WTC11 (cell line): ENCODE data around the gene CD226. TPM values are rescaled to one million over a fixed set of nuclear protein-coding genes. Genes with fewer than 3 reads are reported as not detected.
"Not testable (repeated sequence)": the region's sequence is repeated elsewhere in the genome, so short reads cannot be mapped to it uniquely, and the experiment has no call there.

ENCODE experiments used
- ATAC-seq: fragments of 200-7000 bp; cut with Tn5 transposase; 2 replicates; pipeline ENCODE4 v1.10.0; 2021; ENCODE audit warnings: mild to moderate bottlenecking, moderate library complexity
- CTCF ChIA-PET: fragments of 300-600 bp; sonication (Branson Sonifier 250); formaldehyde crosslinking; loops from one replicate; lab custom pipeline; 2021; ENCODE audit warnings: antibody characterized with exemption; lab: Charles Lee
- POLR2A ChIA-PET: fragments of 350-600 bp; sonication (Branson Sonifier 250); formaldehyde crosslinking; loops from one replicate; lab custom pipeline; 2021; ENCODE audit warnings: antibody characterized with exemption; lab: Charles Lee
- DNase-seq: peaks from one replicate; pipeline ENCODE4 v3.0.0; 2021; ENCODE audit warnings: low spot score
- H3K27ac Mint-ChIP-seq: 2 replicates; pipeline ENCODE4 v1.8.0; 2021; ENCODE audit warnings: mixed read lengths
- H3K27me3 Mint-ChIP-seq: 2 replicates; pipeline ENCODE4 v1.8.0; 2021; ENCODE audit warnings: low read depth, mild to moderate bottlenecking, moderate library complexity, mixed read lengths
- H3K36me3 Mint-ChIP-seq: 2 replicates; pipeline ENCODE4 v1.8.0; 2021; ENCODE audit warnings: mixed read lengths
- H3K4me1 Mint-ChIP-seq: 2 replicates; pipeline ENCODE4 v1.8.0; 2022; ENCODE audit warnings: mixed read lengths
- H3K4me3 Mint-ChIP-seq: 2 replicates; pipeline ENCODE4 v1.8.0; 2021; ENCODE audit warnings: mild to moderate bottlenecking, moderate library complexity, mixed read lengths
- H3K9me3 Mint-ChIP-seq: 2 replicates; pipeline ENCODE4 v1.8.0; 2021; ENCODE audit warnings: mixed read lengths
- CREB1 ChIP-seq: sonication (generic); formaldehyde crosslinking; IDR thresholded peaks from 2 replicates; pipeline ENCODE4 v1.8.0; 2023; ENCODE audit warnings: mild to moderate bottlenecking, missing genetic modification reagents
- EMX1 ChIP-seq: fragments of 250-450 bp; sonication (Bioruptor Pico); IDR thresholded peaks from 2 replicates; pipeline ENCODE4 v1.8.0; 2021; ENCODE audit warnings: mild to moderate bottlenecking
- ETV6 ChIP-seq: sonication (generic); formaldehyde crosslinking; IDR thresholded peaks from 2 replicates; pipeline ENCODE4 v1.8.1; 2022; ENCODE audit warnings: mild to moderate bottlenecking, missing genetic modification reagents
- HMGA2 ChIP-seq: fragments of 250-450 bp; sonication (Bioruptor Pico); IDR thresholded peaks from 2 replicates; pipeline ENCODE4 v1.4.0; 2021; ENCODE audit warnings: mild to moderate bottlenecking, moderate library complexity
- IRF2 ChIP-seq: sonication (generic); formaldehyde crosslinking; IDR thresholded peaks from 2 replicates; pipeline ENCODE4 v1.8.0; 2022; ENCODE audit warnings: low read depth, missing genetic modification reagents, borderline replicate concordance
- OVOL2 ChIP-seq: fragments of 250-450 bp; sonication (Bioruptor Pico); IDR thresholded peaks from 2 replicates; pipeline ENCODE4 v1.9.0; 2021; ENCODE audit warnings: mild to moderate bottlenecking, borderline replicate concordance
- TEAD1 ChIP-seq: sonication (generic); formaldehyde crosslinking; IDR thresholded peaks from 2 replicates; pipeline ENCODE4 v1.8.0; 2022; ENCODE audit warnings: mild to moderate bottlenecking, missing genetic modification reagents
- ZNF121 ChIP-seq: sonication (generic); formaldehyde crosslinking; IDR thresholded peaks from 2 replicates; pipeline ENCODE4 v1.8.0; 2023; ENCODE audit warnings: missing genetic modification reagents
- ZNF232 ChIP-seq: sonication (generic); formaldehyde crosslinking; IDR thresholded peaks from 2 replicates; pipeline ENCODE4 v1.8.0; 2022; ENCODE audit warnings: mild to moderate bottlenecking, missing genetic modification reagents
- total RNA-seq: library from RNA; stranded (reverse); gene quantifications from 3 replicates; pipeline ENCODE4 v1.2.3, GENCODE V29; 2021
- TF ChIP-seq, protein P1 (sequence below): sonication (generic); formaldehyde crosslinking; IDR thresholded peaks from 2 replicates; pipeline ENCODE4 v1.8.1; 2022; ENCODE audit warnings: missing genetic modification reagents, borderline replicate concordance
- TF ChIP-seq, protein P2 (sequence below): sonication (generic); formaldehyde crosslinking; IDR thresholded peaks from 2 replicates; pipeline ENCODE4 v1.8.0; 2022; ENCODE audit warnings: mild to moderate bottlenecking, missing genetic modification reagents
- TF ChIP-seq, protein P3 (sequence below): sonication (generic); formaldehyde crosslinking; IDR thresholded peaks from 2 replicates; pipeline ENCODE4 v1.8.1; 2023; ENCODE audit warnings: mild to moderate bottlenecking, moderate library complexity, missing genetic modification reagents
- TF ChIP-seq, protein P4 (sequence below): fragments of 250-450 bp; sonication (Bioruptor Pico); IDR thresholded peaks from 2 replicates; pipeline ENCODE4 v1.9.0; 2021; ENCODE audit warnings: mild to moderate bottlenecking, borderline replicate concordance
- TF ChIP-seq, protein P5 (sequence below): sonication (generic); formaldehyde crosslinking; IDR thresholded peaks from 2 replicates; pipeline ENCODE4 v1.8.1; 2023; ENCODE audit warnings: mild to moderate bottlenecking, missing genetic modification reagents, borderline replicate concordance
- TF ChIP-seq, protein P6 (sequence below): sonication (generic); formaldehyde crosslinking; IDR thresholded peaks from 2 replicates; pipeline ENCODE4 v1.8.0; 2023; ENCODE audit warnings: missing genetic modification reagents

Gene CD226
- total RNA-seq, 1 experiment from 2014 or later: 0.24 TPM

DNA sequence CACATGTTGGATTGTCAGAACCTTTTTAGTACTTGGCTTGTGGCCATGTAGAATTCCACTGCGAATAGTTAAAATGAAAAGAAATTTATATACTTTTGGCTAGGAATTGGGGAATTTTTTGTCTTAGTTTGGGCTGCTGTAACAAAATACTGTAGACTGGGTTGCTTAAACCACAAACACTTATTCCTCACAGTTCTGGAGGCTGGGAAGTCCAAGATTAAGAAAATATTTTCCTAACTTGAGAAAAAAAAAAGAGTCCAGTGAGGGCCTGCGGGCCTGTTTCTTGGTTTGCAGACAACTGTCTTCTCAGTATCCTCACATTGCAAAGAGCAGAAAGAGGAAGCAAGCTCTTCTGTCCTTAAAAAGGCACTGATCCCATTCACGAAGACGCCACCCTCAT lies 81.9 kb downstream of the CD226 start:
- H3K36me3 Mint-ChIP-seq: no peaks in the 10 kb centered on the region
- POLR2A ChIA-PET: no interaction called here
- no peak overlapping the region for H3K27ac Mint-ChIP-seq
- no peaks in the 10 kb centered on the region for H3K27me3 Mint-ChIP-seq
- DNase-seq (no peak), ATAC-seq (no peak)
- peaks cover 3% of the 10 kb centered on the region; the same call in 1 of the 2 replicates for H3K9me3 Mint-ChIP-seq
- TF ChIP-seq ZNF232 (CRISPR knock-in tag) (no peak), EMX1 (CRISPR knock-in tag) (no peak), HMGA2 (CRISPR knock-in tag) (no peak), CREB1 (CRISPR knock-in tag) (no peak), ZNF121 (no peak), OVOL2 (CRISPR knock-in tag) (no peak), TEAD1 (CRISPR knock-in tag) (no peak), ETV6 (CRISPR knock-in tag) (no peak), IRF2 (CRISPR knock-in tag) (no peak)
- TF ChIP-seq, protein P1, sequence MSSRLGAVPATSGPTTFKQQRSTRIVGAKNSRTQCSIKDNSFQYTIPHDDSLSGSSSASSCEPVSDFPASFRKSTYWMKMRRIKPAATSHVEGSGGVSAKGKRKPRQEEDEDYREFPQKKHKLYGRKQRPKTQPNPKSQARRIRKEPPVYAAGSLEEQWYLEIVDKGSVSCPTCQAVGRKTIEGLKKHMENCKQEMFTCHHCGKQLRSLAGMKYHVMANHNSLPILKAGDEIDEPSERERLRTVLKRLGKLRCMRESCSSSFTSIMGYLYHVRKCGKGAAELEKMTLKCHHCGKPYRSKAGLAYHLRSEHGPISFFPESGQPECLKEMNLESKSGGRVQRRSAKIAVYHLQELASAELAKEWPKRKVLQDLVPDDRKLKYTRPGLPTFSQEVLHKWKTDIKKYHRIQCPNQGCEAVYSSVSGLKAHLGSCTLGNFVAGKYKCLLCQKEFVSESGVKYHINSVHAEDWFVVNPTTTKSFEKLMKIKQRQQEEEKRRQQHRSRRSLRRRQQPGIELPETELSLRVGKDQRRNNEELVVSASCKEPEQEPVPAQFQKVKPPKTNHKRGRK (CRISPR knock-in tag): no peak
- TF ChIP-seq, protein P2, sequence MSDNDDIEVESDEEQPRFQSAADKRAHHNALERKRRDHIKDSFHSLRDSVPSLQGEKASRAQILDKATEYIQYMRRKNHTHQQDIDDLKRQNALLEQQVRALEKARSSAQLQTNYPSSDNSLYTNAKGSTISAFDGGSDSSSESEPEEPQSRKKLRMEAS (CRISPR knock-in tag): no peak
- TF ChIP-seq, protein P3, sequence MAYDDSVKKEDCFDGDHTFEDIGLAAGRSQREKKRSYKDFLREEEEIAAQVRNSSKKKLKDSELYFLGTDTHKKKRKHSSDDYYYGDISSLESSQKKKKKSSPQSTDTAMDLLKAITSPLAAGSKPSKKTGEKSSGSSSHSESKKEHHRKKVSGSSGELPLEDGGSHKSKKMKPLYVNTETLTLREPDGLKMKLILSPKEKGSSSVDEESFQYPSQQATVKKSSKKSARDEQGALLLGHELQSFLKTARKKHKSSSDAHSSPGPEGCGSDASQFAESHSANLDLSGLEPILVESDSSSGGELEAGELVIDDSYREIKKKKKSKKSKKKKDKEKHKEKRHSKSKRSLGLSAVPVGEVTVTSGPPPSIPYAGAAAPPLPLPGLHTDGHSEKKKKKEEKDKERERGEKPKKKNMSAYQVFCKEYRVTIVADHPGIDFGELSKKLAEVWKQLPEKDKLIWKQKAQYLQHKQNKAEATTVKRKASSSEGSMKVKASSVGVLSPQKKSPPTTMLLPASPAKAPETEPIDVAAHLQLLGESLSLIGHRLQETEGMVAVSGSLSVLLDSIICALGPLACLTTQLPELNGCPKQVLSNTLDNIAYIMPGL (CRISPR knock-in tag): no peak
- TF ChIP-seq, protein P4, sequence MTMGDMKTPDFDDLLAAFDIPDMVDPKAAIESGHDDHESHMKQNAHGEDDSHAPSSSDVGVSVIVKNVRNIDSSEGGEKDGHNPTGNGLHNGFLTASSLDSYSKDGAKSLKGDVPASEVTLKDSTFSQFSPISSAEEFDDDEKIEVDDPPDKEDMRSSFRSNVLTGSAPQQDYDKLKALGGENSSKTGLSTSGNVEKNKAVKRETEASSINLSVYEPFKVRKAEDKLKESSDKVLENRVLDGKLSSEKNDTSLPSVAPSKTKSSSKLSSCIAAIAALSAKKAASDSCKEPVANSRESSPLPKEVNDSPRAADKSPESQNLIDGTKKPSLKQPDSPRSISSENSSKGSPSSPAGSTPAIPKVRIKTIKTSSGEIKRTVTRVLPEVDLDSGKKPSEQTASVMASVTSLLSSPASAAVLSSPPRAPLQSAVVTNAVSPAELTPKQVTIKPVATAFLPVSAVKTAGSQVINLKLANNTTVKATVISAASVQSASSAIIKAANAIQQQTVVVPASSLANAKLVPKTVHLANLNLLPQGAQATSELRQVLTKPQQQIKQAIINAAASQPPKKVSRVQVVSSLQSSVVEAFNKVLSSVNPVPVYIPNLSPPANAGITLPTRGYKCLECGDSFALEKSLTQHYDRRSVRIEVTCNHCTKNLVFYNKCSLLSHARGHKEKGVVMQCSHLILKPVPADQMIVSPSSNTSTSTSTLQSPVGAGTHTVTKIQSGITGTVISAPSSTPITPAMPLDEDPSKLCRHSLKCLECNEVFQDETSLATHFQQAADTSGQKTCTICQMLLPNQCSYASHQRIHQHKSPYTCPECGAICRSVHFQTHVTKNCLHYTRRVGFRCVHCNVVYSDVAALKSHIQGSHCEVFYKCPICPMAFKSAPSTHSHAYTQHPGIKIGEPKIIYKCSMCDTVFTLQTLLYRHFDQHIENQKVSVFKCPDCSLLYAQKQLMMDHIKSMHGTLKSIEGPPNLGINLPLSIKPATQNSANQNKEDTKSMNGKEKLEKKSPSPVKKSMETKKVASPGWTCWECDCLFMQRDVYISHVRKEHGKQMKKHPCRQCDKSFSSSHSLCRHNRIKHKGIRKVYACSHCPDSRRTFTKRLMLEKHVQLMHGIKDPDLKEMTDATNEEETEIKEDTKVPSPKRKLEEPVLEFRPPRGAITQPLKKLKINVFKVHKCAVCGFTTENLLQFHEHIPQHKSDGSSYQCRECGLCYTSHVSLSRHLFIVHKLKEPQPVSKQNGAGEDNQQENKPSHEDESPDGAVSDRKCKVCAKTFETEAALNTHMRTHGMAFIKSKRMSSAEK (CRISPR knock-in tag): no peak
- TF ChIP-seq, protein P5, sequence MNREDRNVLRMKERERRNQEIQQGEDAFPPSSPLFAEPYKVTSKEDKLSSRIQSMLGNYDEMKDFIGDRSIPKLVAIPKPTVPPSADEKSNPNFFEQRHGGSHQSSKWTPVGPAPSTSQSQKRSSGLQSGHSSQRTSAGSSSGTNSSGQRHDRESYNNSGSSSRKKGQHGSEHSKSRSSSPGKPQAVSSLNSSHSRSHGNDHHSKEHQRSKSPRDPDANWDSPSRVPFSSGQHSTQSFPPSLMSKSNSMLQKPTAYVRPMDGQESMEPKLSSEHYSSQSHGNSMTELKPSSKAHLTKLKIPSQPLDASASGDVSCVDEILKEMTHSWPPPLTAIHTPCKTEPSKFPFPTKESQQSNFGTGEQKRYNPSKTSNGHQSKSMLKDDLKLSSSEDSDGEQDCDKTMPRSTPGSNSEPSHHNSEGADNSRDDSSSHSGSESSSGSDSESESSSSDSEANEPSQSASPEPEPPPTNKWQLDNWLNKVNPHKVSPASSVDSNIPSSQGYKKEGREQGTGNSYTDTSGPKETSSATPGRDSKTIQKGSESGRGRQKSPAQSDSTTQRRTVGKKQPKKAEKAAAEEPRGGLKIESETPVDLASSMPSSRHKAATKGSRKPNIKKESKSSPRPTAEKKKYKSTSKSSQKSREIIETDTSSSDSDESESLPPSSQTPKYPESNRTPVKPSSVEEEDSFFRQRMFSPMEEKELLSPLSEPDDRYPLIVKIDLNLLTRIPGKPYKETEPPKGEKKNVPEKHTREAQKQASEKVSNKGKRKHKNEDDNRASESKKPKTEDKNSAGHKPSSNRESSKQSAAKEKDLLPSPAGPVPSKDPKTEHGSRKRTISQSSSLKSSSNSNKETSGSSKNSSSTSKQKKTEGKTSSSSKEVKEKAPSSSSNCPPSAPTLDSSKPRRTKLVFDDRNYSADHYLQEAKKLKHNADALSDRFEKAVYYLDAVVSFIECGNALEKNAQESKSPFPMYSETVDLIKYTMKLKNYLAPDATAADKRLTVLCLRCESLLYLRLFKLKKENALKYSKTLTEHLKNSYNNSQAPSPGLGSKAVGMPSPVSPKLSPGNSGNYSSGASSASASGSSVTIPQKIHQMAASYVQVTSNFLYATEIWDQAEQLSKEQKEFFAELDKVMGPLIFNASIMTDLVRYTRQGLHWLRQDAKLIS: no peak
- TF ChIP-seq, protein P6, sequence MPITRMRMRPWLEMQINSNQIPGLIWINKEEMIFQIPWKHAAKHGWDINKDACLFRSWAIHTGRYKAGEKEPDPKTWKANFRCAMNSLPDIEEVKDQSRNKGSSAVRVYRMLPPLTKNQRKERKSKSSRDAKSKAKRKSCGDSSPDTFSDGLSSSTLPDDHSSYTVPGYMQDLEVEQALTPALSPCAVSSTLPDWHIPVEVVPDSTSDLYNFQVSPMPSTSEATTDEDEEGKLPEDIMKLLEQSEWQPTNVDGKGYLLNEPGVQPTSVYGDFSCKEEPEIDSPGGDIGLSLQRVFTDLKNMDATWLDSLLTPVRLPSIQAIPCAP (CRISPR knock-in tag): no peak
- CTCF ChIA-PET: no interaction called here
- no peak overlapping the region for H3K4me3 Mint-ChIP-seq
- peaks cover 4% of the 10 kb centered on the region; the same call in 1 of the 2 replicates for H3K4me1 Mint-ChIP-seq

DNA sequence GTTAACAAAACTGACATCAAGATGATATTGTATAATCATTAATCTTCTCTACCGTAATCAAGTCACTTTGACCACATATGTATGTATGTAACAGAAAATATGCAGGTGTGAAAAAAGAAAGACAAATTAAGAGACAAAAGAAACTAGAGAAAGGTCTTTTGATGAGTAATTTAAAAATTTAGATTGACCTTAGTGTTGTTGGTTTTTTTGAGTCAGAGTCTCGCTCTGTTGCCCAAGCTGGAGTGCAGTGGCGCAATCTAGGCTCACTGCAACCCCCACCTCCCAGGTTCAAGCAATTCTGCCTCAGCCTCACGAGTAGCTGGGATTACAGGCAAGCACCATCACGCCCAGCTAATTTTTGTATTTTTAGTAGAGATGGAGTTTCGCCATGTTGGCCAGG lies 82.9 kb downstream of the CD226 start:
- not testable (repeated sequence) for H3K27ac Mint-ChIP-seq, H3K36me3 Mint-ChIP-seq

More for the DNA sequence above, 82.9 kb downstream of the CD226 start:
- ATAC-seq, H3K4me3 Mint-ChIP-seq, CTCF ChIA-PET, H3K9me3 Mint-ChIP-seq, H3K27me3 Mint-ChIP-seq, DNase-seq, H3K4me1 Mint-ChIP-seq, POLR2A ChIA-PET: not testable (repeated sequence)
